Gastrocnemius medialis (tissue), 4 donors: ENCODE results near the gene ATP10A. TPM values are rescaled to one million over a fixed set of nuclear protein-coding genes. Genes with fewer than 3 reads are reported as not detected.

Experiments
- ATAC-seq, 2 donors: fragments of 150-250 bp; one replicate each; pipeline ENCODE4 v1.9.1; 2016
- DNase-seq, 2 donors: peaks; one replicate each; pipeline ENCODE4 v3.0.0-alpha.2; 2019
- H3K27ac ChIP-seq, 4 donors: fragments of 200-600 bp; sonication (generic); 1 replicate in 1 of 4; 2 replicates in 3 of 4; pipeline ENCODE4 v1.5.1; 2016 to 2018; ENCODE audit warnings: mild to moderate bottlenecking in 2 of 4, moderate library complexity in 1 of 4
- H3K27me3 ChIP-seq, 3 donors: fragments of 200-600 bp; sonication (generic) in 2 of 3; 1 replicate in 1 of 3; 2 replicates in 2 of 3; pipeline versions ENCODE4 v1.5.1 to v1.6.0; 2016 to 2019; ENCODE audit warnings: mild to moderate bottlenecking in 1 of 3, moderate library complexity in 1 of 3
- H3K36me3 ChIP-seq, 2 donors: fragments of 200-600 bp; sonication (generic) in 1 of 2; one replicate each; pipeline ENCODE4 v1.5.1; 2017 to 2018
- H3K4me1 ChIP-seq, 2 donors: fragments of 200-600 bp; sonication (generic) in 1 of 2; one replicate each; pipeline ENCODE4 v1.5.1; 2016 to 2017; ENCODE audit warnings: mild to moderate bottlenecking in 2 of 2
- H3K4me3 ChIP-seq, 4 donors: fragments of 200-600 bp; sonication (generic) in 3 of 4; 1 replicate in 1 of 4; 2 replicates in 3 of 4; pipeline ENCODE4 v1.5.1; 2016 to 2019; ENCODE audit warnings: mild to moderate bottlenecking in 2 of 4
- H3K9me3 ChIP-seq, 3 donors: fragments of 200-600 bp; sonication (generic) in 2 of 3; 1 replicate in 1 of 3; 2 replicates in 2 of 3; pipeline ENCODE4 v1.5.1; 2016 to 2019
- POLR2A ChIP-seq, 2 donors: fragments of 450-650 bp; IDR thresholded peaks; one replicate each; pipeline ENCODE4 v1.6.1; 2017; ENCODE audit warnings: antibody characterized with exemption in 2 of 2, mild to moderate bottlenecking in 2 of 2, moderate library complexity in 2 of 2
- in situ Hi-C, 4 donors: fragments of 200-750 bp; cut with MboI; loops; one replicate each; pipeline versions ENCODE4 v1.15.0 to v1.8.0; 2017; ENCODE audit warnings: low sequenced_read_pairs in 4 of 4
- intact Hi-C: fragments of 100-400 bp; cut with DNase I; formaldehyde crosslinking; loops from one replicate; pipeline ENCODE4 v1.15.1; 2023; ENCODE audit warnings: low total_unique reads
- total RNA-seq, 4 donors: library from RNA; depleted of rRNA; stranded (reverse); fragments of >200 nt; gene quantifications; one replicate each; pipeline versions ENCODE4 v1.1.0 to v1.2.3, GENCODE V29; 2016
- TF ChIP-seq, protein P1 (sequence below), 5 experiments: fragments of 450-650 bp in 3 of 5; fragments of 200-600 bp in 2 of 5; sonication (generic) in 2 of 5; IDR thresholded peaks in 4 of 5; conservative IDR thresholded peaks in 1 of 5; 1 replicate in 4 of 5; 2 replicates in 1 of 5; pipeline ENCODE4 v1.5.1; 2016 to 2019; ENCODE audit warnings: antibody characterized with exemption in 5 of 5, mild to moderate bottlenecking in 3 of 5, moderate library complexity in 3 of 5

Gene ATP10A
- total RNA-seq, 4 donors from 2014 or later, result 0.36 to 0.56 (median 0.47) TPM

DNA sequence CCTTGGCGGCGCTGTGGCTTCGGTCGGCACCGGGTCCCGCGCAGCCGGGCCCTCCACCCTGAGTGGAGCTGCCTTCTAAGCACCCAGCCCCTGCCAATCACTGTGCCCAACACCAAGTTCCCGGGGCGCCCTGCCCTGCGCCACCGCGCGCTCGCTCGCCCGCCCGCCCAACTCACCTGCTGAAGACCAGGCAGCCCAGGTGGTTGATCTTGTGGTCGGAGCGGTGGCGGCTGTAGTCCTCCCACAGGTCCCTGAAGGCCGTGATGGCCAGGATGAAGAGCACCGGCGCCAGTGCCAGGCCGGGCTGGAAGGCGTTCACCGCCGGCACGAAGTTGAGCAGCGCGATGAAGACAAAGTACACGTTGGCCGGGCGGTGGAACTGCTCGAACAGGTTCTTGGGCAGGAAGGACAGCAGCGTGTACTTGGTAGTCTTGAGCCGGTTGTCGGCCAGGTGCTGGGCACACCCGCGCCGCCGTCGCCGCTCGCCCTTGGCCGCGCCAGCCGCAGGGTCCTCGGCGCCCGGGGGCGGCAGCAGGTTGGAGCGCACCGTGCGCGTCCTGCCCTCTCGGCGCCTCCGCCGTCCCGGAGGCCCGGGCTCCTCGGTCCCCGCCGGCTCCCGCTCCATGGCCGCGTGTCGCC lies 536 bp downstream of the ATP10A start:
- TF ChIP-seq POLR2A (IDR thresholded peaks at IDR 0.05), result no peak
- TF ChIP-seq, protein P1, sequence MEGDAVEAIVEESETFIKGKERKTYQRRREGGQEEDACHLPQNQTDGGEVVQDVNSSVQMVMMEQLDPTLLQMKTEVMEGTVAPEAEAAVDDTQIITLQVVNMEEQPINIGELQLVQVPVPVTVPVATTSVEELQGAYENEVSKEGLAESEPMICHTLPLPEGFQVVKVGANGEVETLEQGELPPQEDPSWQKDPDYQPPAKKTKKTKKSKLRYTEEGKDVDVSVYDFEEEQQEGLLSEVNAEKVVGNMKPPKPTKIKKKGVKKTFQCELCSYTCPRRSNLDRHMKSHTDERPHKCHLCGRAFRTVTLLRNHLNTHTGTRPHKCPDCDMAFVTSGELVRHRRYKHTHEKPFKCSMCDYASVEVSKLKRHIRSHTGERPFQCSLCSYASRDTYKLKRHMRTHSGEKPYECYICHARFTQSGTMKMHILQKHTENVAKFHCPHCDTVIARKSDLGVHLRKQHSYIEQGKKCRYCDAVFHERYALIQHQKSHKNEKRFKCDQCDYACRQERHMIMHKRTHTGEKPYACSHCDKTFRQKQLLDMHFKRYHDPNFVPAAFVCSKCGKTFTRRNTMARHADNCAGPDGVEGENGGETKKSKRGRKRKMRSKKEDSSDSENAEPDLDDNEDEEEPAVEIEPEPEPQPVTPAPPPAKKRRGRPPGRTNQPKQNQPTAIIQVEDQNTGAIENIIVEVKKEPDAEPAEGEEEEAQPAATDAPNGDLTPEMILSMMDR (IDR thresholded peaks at IDR 0.05 in 4 of 5, conservative IDR thresholded peaks at IDR 0.05 in 1 of 5), result no peak
- ATAC-seq (no peak), DNase-seq (no peak)
- Histone ChIP-seq H3K36me3 (no peaks in the 10 kb centered on the region), H3K4me3 (peak overlapping the region; percentile 53 to 70 (median 54)), H3K27me3 (peaks cover 0 to 17% (median 15%) of the 10 kb centered on the region in 3 donors), H3K27ac (no peak overlapping the region), H3K9me3 (no peaks in the 10 kb centered on the region), H3K4me1 (peaks cover 7 to 9% of the 10 kb centered on the region in 2 donors)
- intact Hi-C loops, result no loop called here
- in situ Hi-C loops, result no loop called here

DNA sequence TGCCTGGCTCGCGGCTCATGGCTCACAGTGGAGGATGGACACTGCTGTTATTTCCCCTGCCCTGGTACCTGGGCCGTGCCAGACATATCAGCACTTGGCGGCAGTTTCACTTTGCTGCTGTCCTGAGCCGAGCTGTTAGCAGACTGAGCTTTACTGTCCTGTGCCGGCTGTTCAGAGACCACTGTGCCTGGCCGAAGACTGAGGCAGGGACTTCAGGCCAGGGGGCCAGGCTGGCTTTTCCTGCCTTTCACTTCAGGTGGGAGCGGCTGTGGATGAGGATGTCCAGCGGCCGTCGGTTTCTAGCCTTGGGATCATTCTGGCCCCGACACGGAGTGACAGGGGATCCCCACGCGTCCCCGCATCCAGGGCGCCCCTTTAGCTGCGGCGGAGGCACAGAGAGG lies 1.1 kb downstream of the ATP10A start:
- H3K27me3 ChIP-seq, result peaks cover 0 to 17% (median 15%) of the 10 kb centered on the region in 3 donors
- H3K36me3 ChIP-seq, result no peaks in the 10 kb centered on the region
- TF ChIP-seq, protein P1 (IDR thresholded peaks at IDR 0.05 in 4 of 5, conservative IDR thresholded peaks at IDR 0.05 in 1 of 5), result no peak
- no peak for TF ChIP-seq POLR2A (IDR thresholded peaks at IDR 0.05)
- no peaks in the 10 kb centered on the region for H3K9me3 ChIP-seq
- intact Hi-C loops (no loop called here), in situ Hi-C loops (no loop called here)
- peak overlapping the region in 1 of 4 donors; percentile 7 for H3K27ac ChIP-seq
- H3K4me3 ChIP-seq, result peak overlapping the region; percentile 53 to 70 (median 54)
- no peak for ATAC-seq
- peaks cover 7 to 9% of the 10 kb centered on the region in 2 donors for H3K4me1 ChIP-seq
- no peak for DNase-seq

DNA sequence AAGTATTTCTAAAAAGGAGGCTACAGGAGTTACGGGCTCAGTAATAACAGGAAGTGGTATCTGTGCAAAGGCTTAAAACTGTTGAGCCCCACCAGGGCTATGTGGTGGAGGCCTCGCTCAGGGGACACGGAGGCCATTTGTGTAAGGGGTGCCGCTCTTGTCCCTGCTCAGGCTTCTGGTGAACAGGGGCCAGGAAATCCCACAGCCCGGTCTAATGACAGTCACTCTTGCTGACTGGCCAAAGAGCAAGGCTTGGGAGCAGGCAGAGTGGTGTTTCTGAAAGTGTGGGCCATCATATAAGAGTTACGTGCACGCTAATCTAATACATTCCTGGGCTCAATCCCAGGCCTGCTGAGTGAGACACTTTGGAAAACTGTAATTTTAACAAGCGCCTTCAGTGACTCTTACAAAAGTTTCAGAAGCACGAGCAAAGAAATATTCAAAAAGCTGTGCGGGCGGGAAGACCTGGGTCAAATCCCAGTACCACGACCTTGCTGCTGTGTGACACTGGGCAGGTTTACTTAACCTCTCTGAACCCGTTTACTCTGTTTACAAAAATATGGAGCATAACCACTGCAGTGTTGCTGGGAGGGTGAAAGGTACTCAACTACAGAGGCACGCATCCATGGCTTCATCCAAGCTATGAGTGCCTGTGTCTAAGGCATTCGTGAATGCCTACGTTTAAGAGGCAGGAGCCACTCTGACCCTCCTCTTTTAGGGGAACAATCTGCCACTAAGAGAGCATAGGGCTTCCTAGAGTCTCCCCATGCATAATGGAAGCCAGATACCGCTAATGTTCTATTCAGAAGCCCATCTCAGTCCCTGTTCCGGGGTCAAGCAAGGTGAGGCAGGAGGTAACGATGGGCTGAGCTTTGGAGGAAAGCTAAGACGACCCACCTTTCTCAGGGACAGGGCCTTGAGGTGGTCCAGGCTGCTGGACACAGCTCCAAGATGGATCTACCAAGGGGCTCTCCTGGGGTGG lies 2.0 kb downstream of the ATP10A start:
- no peaks in the 10 kb centered on the region for H3K9me3 ChIP-seq
- in situ Hi-C loops, result no loop called here
- intact Hi-C loops, result no loop called here
- H3K36me3 ChIP-seq, result no peaks in the 10 kb centered on the region
- peak overlapping the region in 1 of 4 donors; percentile 7 for H3K27ac ChIP-seq
- H3K4me1 ChIP-seq, result peaks cover 7 to 9% of the 10 kb centered on the region in 2 donors
- ATAC-seq (no peak), DNase-seq (no peak)
- no peak for TF ChIP-seq POLR2A (IDR thresholded peaks at IDR 0.05)
- TF ChIP-seq, protein P1 (IDR thresholded peaks at IDR 0.05 in 4 of 5, conservative IDR thresholded peaks at IDR 0.05 in 1 of 5), result no peak
- H3K4me3 ChIP-seq, result peak overlapping the region; percentile 53 to 70 (median 54)
- H3K27me3 ChIP-seq, result peaks cover 0 to 18% (median 15%) of the 10 kb centered on the region in 3 donors

DNA sequence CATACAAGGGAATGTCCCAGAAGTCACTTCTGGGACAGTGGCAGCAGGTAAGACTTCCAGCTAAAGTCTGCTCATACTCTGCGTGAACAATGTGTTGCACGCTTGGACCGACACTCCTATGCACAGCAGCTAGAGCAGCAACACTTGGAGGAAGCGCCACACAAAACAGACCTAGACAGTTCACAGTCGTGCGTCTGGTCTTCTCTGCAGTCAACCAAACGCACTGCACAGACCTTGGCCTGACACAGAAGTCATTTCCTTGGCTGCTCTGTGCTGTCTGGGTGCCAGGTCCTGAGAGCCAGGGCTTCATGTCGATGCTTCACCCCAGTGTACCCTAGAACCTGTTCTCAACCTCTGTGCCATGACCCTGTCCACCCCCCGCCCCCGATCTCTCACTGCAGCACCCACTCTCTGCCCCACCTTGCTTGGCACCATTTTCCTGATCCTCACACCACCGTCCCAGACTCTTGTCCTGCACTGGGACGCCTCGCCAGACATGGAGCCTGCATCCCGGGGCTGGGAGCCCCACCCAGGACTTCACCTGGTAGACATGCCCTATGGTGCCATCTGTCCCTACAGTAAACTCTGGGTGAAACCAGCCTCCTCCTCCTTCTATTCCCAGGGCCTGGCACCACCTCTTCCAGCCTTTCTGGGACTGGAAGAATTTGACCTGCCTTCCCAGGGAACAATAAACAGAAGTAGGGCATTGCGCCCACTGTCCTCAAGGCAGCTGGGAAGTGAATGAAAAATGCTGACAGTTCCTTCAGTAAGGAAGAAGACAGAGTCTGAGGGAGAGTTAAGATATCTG lies 3.1 kb downstream of the ATP10A start:
- H3K4me3 ChIP-seq, result no peak overlapping the region
- in situ Hi-C loops, result no loop called here
- intact Hi-C loops, result no loop called here
- H3K36me3 ChIP-seq, result no peaks in the 10 kb centered on the region
- H3K4me1 ChIP-seq, result peaks cover 7 to 9% of the 10 kb centered on the region in 2 donors
- TF ChIP-seq, protein P1 (IDR thresholded peaks at IDR 0.05 in 4 of 5, conservative IDR thresholded peaks at IDR 0.05 in 1 of 5), result no peak
- no peak for TF ChIP-seq POLR2A (IDR thresholded peaks at IDR 0.05)
- H3K27ac ChIP-seq, result peak overlapping the region in 1 of 4 donors; percentile 13
- ATAC-seq, result peak in 1 of 2 donors; percentile 13
- no peak for DNase-seq
- peaks cover 0 to 19% (median 15%) of the 10 kb centered on the region in 3 donors for H3K27me3 ChIP-seq
- H3K9me3 ChIP-seq, result no peaks in the 10 kb centered on the region
